Esophagus mucosa (tissue), 1 donor: ENCODE results near the gene SPECC1L. TPM values are rescaled to one million over a fixed set of nuclear protein-coding genes. Genes with fewer than 3 reads are reported as not detected.

Experiments
- ATAC-seq: fragments of 200-7000 bp; cut with Tn5 transposase; one replicate; pipeline ENCODE4 v1.9.1; 2020
- total RNA-seq: library from RNA; stranded (reverse); gene quantifications from one replicate; pipeline ENCODE4 v1.2.4, GENCODE V29; 2023
- donor health status: DM: yes; HTN: yes; CAD: no.

The SPECC1L gene
- total RNA-seq, 1 donor from 2014 or later: 33.4 TPM

DNA sequence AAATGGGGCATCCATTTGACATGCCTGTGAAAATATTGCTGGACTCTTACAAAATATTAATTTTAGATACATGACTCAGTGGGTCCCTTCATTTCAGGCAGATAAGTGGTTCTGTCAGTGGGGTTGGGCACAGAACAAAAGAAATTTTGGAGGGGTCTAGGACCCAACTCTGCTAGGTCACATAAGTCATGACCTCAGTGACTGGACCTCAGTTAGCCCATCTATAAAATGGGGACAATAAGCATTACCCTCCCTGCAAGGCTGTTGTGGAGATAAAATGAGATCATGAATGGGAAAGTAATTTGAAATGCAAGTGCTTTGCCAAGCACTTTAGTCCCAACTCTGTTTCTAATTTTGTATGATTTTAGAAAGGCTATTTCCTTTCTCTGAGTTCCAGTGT lies 180.5 kb downstream of the SPECC1L start:
- no peak for ATAC-seq

DNA sequence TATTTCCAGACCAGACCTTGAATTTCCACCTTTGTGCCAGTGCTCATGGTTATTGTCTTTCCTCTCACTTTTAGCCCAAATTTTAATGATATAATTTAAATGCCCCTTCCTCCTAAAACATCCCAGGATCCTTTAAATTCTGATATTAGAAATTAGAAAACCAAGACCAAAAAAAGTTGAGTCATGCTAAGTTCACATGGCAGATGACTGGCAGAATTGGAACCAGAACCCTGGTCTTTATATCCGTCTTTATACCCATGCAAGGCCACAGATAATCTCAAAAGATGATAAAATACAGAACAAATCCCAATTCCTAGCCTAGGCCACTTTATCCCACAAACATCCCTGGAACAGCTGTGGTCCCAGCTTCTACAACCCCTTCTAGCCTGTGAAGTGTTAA lies 183.2 kb downstream of the SPECC1L start:
- no peak for ATAC-seq

DNA sequence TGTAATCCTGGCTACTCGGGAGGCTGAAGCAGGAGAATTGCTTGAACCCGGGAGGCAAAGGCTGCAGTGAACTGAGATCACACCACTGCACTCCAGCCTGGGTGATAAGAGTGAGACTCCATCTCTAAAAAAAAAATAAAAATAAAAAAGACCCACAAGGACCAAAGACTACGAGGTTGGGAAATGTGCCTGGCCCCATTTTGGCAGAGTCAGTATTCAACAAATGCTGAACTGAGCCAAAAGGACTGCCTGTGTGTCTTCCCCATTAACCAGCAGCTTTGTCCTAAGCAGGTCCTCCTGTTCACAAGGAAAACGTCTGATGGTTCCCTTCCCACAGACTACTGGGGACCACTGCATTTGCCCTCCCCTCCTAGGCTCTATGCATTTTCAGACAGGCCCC lies 184.4 kb downstream of the SPECC1L start:
- ATAC-seq: no peak

DNA sequence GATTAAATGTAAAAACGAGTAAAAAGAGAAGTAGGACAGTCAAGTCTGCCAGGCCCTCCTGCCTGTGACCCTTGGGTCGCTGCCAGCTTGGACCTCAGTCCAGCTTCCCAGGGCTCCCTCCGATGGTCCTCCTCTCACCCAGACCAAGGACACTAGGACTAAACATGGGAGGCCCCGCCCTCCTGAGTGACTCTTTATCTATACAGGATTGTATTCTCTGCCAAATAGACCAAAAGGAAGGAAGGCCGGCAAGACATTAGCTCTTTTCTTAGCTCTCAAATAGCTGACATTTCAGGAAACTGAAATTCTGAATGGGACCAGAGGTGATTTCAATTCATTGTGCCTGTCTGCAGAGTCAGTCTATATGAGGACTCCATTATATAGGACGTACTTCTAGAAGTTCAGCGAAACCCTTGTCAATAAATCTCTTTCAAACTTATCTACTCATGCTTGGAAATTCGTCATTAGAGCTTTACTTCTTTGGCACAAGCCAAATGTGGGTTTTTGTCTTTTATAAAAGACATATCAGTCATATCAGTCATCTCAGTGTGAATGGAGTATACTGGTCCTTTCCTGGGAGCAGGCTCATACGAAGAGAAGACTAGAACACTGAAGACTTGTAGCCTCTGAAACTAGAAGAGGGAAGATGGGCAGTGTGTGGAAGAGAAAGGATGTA lies 185.3 kb downstream of the SPECC1L start:
- ATAC-seq: no peak

DNA sequence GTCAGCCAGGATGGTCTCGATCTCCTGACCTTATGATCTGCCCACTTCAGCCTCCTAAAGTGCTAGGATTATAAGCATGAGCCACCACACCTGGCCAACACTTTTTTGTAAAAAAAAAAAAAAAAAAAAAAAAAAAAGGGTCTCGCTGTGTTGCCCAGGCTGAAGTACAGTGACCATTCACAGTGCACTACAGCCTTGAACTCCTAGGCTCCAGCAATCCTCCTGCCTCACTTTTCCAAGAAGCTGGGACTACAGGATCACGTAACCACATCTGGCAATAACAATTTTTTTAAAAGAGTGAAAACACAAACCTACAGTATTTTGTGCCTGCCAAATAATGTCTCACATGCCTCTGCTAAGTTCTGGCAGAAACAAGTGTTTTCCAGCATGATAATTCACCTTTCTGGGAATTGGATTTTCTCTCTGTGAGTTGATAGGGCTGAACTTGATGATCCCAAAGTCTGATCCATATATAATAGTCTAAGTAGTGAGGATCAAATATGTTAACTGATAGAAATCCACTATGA lies 187.3 kb downstream of the SPECC1L start:
- ATAC-seq: no peak

DNA sequence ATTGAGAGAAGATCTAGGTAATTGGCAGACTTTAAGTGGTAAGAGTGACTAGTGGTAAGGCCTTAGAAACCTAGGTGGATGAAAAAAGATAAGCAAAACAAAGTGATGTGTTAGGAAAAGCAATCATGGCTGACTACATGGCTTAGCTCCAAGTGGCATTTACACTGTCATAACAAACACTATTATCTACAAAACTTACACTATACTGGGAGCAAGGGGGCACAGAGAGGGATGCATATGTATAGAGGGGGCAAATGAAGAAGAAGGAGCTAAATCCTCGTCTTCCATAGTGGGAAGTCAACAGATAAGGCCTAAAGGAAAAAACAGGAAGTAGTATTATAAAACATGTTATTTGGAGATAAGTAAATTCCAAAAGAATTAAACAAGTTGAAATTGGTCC lies 189.3 kb downstream of the SPECC1L start:
- ATAC-seq: no peak

DNA sequence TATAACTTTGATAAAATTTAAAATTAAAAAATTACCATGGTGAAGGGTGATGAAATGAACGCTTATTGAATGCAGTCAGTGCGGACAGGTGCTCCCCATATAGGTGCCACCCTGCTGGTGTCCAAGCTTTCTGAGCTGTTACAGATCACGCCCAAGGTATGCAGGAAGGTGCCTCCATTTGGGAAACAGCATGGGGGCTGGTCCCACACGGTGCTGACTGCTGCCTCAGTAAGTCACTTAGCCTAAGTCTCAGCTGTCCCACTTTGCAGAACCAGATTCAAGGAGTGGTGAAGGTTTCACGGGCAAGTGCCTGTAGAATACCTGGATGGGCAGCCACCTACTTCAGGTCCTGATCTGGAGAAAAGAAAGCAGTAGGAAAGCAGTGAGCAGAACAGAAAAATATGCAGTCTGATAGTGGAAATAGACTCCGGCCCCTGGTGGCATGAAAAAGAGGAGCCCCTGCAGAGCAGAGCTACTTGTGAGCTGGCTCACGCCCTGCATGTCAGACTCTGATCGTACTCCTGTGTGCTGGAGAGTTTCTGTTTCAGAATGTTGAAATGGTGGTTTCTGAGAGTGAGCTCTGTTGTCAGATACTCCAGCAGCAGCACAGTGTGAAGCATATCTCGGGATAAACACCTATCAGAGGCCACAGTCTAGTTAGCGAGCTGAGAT lies 189.9 kb downstream of the SPECC1L start:
- no peak for ATAC-seq

DNA sequence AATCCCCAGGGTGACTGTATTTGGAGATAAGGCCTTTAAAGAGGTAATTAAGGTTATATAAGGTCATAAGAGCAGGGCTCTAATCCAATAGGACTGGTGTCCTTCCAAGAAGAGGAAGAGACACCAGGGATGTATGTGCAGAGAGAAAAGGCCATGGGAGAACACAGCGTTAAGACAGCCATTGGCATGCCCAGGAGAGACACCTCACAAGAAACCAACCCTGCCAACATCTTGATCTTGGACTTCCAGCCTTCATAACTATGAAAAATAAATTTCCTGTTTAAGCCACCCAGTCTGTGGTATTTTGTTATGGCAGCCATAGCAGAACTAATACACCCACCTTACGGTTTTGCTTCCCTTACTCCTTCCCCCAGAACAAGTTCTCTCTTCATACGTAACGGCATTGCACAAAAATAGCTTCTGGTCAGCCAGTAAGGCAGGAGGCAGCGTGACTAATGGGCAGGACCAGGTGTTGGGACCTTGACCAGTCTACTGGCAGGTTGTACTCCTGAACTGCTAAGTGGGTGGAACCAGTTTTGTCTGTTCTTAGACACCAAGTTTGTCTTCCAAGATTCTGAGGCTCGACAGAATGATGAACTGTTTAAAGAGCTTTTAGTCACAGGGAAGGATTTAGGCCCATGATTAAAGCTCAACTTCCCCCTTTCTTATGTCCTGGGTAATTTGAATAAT lies 192.6 kb downstream of the SPECC1L start:
- peak; percentile 88 for ATAC-seq

DNA sequence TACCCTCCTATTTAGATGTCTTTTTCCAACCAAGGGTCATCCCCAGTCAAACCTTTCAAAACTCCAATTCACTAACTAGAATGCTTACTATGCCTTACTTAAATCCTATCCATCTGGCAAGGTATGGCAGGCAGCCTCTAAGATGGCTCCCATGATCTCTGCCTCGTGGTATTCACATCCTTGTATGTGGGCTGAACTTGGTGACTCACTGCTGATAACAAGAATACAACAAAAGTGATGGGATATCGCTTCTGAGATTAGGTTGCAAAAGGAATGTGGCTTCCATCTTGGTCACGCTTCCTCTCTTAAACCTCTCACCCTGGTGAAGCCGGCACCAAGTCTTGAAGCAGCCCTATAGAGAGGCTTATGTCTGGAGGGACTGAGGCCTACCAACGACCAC lies 194.9 kb downstream of the SPECC1L start:
- ATAC-seq: no peak

DNA sequence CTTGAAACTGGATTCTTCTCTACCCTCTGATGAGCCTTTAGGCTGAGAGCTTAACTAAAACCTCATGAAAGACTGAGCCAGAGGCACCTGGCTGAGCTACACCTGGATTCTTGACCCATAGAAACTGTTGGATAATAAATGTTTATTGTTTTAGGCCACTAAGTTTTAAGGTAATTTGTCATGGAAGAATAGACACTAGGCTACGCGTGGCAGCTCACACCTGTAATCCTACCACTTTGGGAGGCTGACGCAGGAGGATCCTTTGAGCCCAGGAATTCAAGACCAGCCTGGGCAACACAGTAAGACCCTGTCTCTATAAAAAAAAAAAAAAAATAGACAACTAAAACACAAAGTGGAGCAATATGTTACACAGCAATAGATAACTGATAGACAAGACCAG lies 195.3 kb downstream of the SPECC1L start:
- ATAC-seq: no peak

DNA sequence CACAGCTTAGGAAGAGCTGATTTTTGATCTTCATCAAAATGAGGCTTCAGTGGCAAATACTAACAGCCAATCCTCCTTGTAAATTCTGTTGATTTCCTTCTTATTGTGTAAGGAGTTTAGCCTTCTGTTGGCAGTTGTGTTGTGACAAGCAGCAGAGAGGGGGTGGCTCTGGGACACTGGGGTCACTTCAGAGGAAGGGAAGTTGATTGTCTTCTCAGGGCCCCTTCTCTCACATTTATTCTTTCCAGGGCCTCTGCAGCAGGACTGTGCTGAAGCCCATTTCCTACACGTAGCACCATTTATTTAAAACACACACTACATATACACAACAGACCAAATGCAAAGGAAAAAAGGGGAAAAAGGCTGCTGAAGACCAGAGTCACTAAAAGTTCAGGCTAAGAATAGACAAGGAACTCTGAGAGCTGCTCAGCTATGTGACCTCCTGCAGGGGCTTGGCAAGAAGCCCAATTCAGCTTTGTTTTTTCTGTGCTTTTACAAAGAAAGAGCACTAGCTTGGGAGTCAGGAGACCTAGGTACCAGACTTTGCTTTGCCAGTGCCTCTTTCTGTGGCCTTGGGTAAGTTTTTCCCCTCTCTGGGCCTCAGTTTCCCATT lies 196.2 kb downstream of the SPECC1L start:
- no peak for ATAC-seq

DNA sequence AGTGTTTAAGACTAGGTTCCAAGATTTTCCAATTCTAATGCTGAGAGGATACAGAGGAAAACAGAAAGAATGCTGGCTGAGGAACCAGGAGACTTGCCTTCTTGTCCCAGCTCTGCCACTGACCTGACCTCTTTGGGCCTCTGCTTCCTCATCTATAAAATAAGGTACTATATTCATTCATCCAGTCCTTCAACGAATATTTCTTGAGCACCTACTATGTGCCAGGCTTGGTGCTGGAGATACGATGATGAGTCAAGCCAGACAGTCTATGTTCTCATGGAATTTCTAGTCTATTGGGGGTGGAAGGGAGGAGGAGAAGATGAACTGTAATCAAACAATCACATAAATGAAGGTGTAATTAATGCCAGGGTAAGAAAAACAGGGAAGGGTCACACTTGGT lies 196.7 kb downstream of the SPECC1L start:
- no peak for ATAC-seq

Other genes starting within 250 kb of the SPECC1L start
- 1.4 TPM for gene SUSD2, start 89.3 kb upstream of the SPECC1L start, total RNA-seq
- 5.0 TPM for gene GGT5, start 25.7 kb upstream of the SPECC1L start, total RNA-seq
- gene ADORA2A, start 156.8 kb downstream of the SPECC1L start, total RNA-seq: not detected
- 0.12 TPM for gene UPB1, start 224.5 kb downstream of the SPECC1L start, total RNA-seq